Measurements from ENCODE around the gene TTLL13. TPM values are rescaled to one million over a fixed set of nuclear protein-coding genes. Genes with fewer than 3 reads are reported as not detected.

The TTLL13 gene
- total RNA-seq, 1 experiment from 2014 or later: not detected

GRCh38 chr15:90223441-90224165 lies 25.8 kb upstream of the TTLL13 start:
- CTCF ChIA-PET: interaction anchor here (0.7 kb wide), 1 partner anchor 333 kb away, joined by 3 read pairs; no protein-coding TSS in a partner anchor
- POLR2A ChIA-PET (ENCODE audit: low non-redundant PET): no interaction called here
- intact Hi-C loops (cut with micrococcal nuclease; ENCODE audit: unreplicated experiment): no loop called here

GRCh38 chr15:90225047-90225446 lies 24.3 kb upstream of the TTLL13 start:
- no peak for TF ChIP-seq CTCF (conservative IDR thresholded peaks at IDR 0.05; ENCODE audit: low read depth, low read length)
- Histone ChIP-seq H3K9me3 (ENCODE audit: low read depth, low read length, poor library complexity, severe bottlenecking) (no peaks in the 10 kb centered on the region), H3K36me3 (ENCODE audit: insufficient read depth, low read length, poor library complexity, severe bottlenecking) (peaks cover 12% of the 10 kb centered on the region), H3K27ac (ENCODE audit: low read depth, low read length, poor library complexity, severe bottlenecking) (no peak overlapping the region), H3K4me3 (ENCODE audit: low read depth, low read length, poor library complexity, severe bottlenecking) (no peak overlapping the region), H3K27me3 (replicated peaks; ENCODE audit: insufficient read depth, low read depth, low read length, poor library complexity) (no peaks in the 10 kb centered on the region), H3K4me1 (ENCODE audit: insufficient read depth, low read length, poor library complexity, severe bottlenecking) (no peaks in the 10 kb centered on the region)
- POLR2A ChIA-PET (ENCODE audit: low non-redundant PET): no interaction called here
- CTCF ChIA-PET: interaction anchor here (0.6 kb wide), 1 partner anchor 10 kb away, joined by 4 read pairs; no protein-coding TSS in a partner anchor
- no peak for DNase-seq (ENCODE audit: low spot score)
- BruUV-seq (replicated peaks): no TSS peak
- intact Hi-C loops (cut with micrococcal nuclease; ENCODE audit: unreplicated experiment): no loop called here

More at GRCh38 chr15:90223441-90224165, 25.8 kb upstream of the TTLL13 start:
- Histone ChIP-seq H3K4me3 (ENCODE audit: low read depth, low read length, poor library complexity, severe bottlenecking) (no peak overlapping the region), H3K27ac (ENCODE audit: low read depth, low read length, poor library complexity, severe bottlenecking) (no peak overlapping the region), H3K9me3 (ENCODE audit: low read depth, low read length, poor library complexity, severe bottlenecking) (no peaks in the 10 kb centered on the region), H3K27me3 (replicated peaks; ENCODE audit: insufficient read depth, low read depth, low read length, poor library complexity) (no peaks in the 10 kb centered on the region), H3K36me3 (ENCODE audit: insufficient read depth, low read length, poor library complexity, severe bottlenecking) (no peaks in the 10 kb centered on the region), H3K4me1 (ENCODE audit: insufficient read depth, low read length, poor library complexity, severe bottlenecking) (no peaks in the 10 kb centered on the region)
- BruUV-seq (replicated peaks): no TSS peak
- TF ChIP-seq EZH2 (IDR thresholded peaks at IDR 0.05; ENCODE audit: borderline replicate concordance, low read depth, low read length, poor library complexity, severe bottlenecking) (no peak), CTCF (conservative IDR thresholded peaks at IDR 0.05; ENCODE audit: low read depth, low read length) (no peak)
- no peak for DNase-seq (ENCODE audit: low spot score)

- intact Hi-C loops (cut with micrococcal nuclease; ENCODE audit: unreplicated experiment): no loop called here
- no peak overlapping the region for H3K27ac ChIP-seq (ENCODE audit: low read depth, low read length, poor library complexity, severe bottlenecking)
- POLR2A ChIA-PET (ENCODE audit: low non-redundant PET): no interaction called here
Measured at GRCh38 chr15:90225504-90226234, 23.7 kb upstream of the TTLL13 start.

More at GRCh38 chr15:90225504-90226234, 23.7 kb upstream of the TTLL13 start:
- Histone ChIP-seq H3K9me3 (ENCODE audit: low read depth, low read length, poor library complexity, severe bottlenecking) (no peaks in the 10 kb centered on the region), H3K36me3 (ENCODE audit: insufficient read depth, low read length, poor library complexity, severe bottlenecking) (peaks cover 16% of the 10 kb centered on the region), H3K4me3 (ENCODE audit: low read depth, low read length, poor library complexity, severe bottlenecking) (no peak overlapping the region), H3K4me1 (ENCODE audit: insufficient read depth, low read length, poor library complexity, severe bottlenecking) (no peaks in the 10 kb centered on the region), H3K27me3 (replicated peaks; ENCODE audit: insufficient read depth, low read depth, low read length, poor library complexity) (no peaks in the 10 kb centered on the region)
- CTCF ChIA-PET: no interaction called here
- no peak for DNase-seq (ENCODE audit: low spot score)
- no peak for TF ChIP-seq CTCF (conservative IDR thresholded peaks at IDR 0.05; ENCODE audit: low read depth, low read length)
- TF ChIP-seq EZH2 (IDR thresholded peaks at IDR 0.05; ENCODE audit: borderline replicate concordance, low read depth, low read length, poor library complexity, severe bottlenecking): no peak
- no TSS peak for BruUV-seq (replicated peaks)
